AG10803 (cell line): Measurements from ENCODE around the gene ADRB2.

ENCODE experiments used
- DNase-seq: peaks from one replicate; pipeline ENCODE4 v3.0.0; 2010; ENCODE audit warnings: low read depth
- H3K4me3 ChIP-seq: 2 replicates; pipeline ENCODE4 v1.5.1; 2011; ENCODE audit warnings: mild to moderate bottlenecking, low read length, control low read depth
- CTCF ChIP-seq: conservative IDR thresholded peaks from 2 replicates; pipeline ENCODE4 v1.5.1; 2011; ENCODE audit warnings: mild to moderate bottlenecking, low read length, control low read depth, inconsistent platforms

The ADRB2 gene

GRCh38 chr5:148805326-148806290, 20.8 kb upstream of the ADRB2 start:
- TF ChIP-seq CTCF: no peak
- no peak overlapping the region for H3K4me3 ChIP-seq
- DNase-seq: no peak

DNA sequence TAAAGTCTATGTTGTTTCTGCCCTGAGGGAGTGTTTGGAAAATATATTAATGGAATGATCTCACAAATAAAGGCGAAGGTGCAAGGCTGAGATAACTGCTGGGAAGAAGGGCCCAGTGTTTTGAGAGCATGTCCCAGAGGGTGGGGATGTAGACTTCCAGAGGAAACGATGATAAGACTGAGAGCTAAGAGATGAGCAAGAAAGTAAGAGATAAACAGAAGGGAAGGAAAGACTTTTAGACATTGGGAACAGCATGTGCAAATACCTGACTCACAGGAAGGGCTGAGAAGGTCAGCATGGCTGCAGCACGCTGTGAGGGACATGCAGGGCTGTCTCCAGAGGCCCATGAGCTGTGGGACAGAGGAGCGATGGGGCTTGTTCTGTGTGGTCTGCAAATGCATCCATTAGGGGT, 19.9 kb upstream of the ADRB2 start:
- no peak for DNase-seq
- no peak overlapping the region for H3K4me3 ChIP-seq
- TF ChIP-seq CTCF: no peak

- TF ChIP-seq CTCF: no peak
- no peak for DNase-seq
- H3K4me3 ChIP-seq: no peak overlapping the region
Observed at GRCh38 chr5:148807851-148808250, 18.6 kb upstream of the ADRB2 start.

DNA sequence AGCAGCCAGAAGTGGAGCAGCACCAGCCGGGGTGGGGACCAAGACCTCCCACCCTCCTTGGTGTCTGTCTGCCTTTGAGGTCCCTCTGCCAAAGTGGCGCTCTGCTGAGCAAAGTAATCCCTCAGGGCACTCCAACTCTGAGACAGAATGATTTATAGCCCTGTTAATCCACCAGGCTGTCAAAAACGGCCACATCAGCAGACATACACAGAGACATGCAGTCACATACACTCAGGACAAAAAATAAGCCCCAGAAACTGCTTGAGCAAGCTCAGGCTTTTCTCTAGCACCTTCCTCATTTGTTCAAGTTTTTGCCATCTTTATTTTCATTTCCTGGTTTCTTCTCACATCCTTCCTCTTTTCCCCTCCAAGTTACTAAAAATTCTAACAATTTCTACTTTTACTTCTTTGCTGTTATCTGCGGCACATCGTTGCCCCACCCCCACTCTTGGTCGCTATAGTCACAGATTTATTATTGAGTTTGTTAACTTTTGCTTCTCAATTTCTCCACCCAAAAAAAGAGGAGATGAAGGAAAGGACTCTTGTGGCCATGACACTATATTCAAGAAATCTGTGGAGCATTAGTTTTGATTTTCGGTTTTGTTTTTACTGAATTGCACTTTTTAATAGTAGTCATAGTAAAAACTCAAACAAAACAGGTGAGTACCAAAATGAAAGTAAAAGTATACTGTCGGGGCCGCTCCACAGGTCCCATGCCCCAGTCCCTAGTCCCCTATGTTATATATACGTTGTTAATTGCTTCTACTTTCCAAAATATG, 17.4 kb upstream of the ADRB2 start:
- TF ChIP-seq CTCF: no peak
- H3K4me3 ChIP-seq: no peak overlapping the region
- DNase-seq: no peak

DNA sequence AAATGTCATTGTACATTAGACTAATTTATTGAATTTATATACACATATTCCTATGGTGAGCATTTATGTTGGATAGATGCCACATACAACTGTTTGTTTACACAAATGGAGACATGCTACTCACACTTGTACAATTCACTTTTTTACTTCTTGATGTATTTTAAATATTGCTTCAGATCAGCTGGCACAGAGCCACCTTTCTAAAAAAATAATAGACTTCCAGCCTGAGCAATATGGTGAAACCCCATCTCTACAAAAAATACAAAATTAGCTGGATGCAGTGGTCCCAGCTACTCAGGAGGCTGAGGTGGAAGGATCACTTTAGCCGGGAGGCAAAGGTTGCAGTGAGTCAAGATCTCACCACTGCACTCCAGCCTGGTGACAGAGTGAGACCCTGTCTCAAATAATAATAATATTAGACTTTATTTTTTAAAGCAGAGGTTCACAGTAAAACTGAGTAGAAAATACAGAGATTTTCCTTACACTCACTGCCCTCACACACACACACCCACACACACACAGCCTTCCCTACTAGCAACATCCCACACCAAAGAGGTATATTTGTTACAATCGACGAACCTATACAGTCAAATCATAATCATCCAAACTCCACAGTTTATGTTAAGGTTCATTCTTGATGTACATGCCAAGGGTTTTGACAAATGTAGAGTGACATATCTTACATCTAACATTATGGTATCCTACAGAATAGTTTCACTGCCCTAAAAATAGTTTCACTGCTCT, 16.5 kb upstream of the ADRB2 start:
- no peak overlapping the region for H3K4me3 ChIP-seq
- no peak for TF ChIP-seq CTCF
- no peak for DNase-seq

DNA sequence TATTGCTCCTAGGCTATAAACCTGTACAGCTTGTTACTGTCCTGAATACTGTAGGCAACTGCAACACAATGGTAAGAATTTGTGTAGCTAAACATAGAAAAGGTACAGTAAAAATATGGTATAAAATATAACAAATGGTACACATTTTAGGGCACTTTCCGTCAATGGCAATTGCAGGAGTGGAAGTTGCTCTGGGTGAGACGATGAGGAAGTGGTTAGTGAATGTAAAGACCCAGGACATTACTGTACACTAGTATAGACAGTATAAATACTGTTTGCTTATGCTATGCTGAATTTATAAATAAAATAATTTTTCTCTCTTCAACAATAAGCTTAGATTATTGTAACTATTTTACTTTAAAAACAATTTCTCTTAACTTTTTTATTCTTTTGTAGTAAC, 15.6 kb upstream of the ADRB2 start:
- no peak overlapping the region for H3K4me3 ChIP-seq
- no peak for DNase-seq
- no peak for TF ChIP-seq CTCF
